VCaP (cell line): Measurements from ENCODE around the gene GKN1.
A peak's percentile ranks its signal among the peaks of the same experiment; 100 is the strongest.

ENCODE experiments used
- H3K27ac ChIP-seq: fragments of 450-650 bp; 2 replicates; pipeline ENCODE4 v1.5.1; 2017
- TF ChIP-seq, protein P1 (sequence below): fragments of 450-650 bp; conservative IDR thresholded peaks from 2 replicates; pipeline ENCODE4 v1.5.1; 2017; ENCODE audit warnings: mild to moderate bottlenecking, moderate library complexity

Gene GKN1

DNA sequence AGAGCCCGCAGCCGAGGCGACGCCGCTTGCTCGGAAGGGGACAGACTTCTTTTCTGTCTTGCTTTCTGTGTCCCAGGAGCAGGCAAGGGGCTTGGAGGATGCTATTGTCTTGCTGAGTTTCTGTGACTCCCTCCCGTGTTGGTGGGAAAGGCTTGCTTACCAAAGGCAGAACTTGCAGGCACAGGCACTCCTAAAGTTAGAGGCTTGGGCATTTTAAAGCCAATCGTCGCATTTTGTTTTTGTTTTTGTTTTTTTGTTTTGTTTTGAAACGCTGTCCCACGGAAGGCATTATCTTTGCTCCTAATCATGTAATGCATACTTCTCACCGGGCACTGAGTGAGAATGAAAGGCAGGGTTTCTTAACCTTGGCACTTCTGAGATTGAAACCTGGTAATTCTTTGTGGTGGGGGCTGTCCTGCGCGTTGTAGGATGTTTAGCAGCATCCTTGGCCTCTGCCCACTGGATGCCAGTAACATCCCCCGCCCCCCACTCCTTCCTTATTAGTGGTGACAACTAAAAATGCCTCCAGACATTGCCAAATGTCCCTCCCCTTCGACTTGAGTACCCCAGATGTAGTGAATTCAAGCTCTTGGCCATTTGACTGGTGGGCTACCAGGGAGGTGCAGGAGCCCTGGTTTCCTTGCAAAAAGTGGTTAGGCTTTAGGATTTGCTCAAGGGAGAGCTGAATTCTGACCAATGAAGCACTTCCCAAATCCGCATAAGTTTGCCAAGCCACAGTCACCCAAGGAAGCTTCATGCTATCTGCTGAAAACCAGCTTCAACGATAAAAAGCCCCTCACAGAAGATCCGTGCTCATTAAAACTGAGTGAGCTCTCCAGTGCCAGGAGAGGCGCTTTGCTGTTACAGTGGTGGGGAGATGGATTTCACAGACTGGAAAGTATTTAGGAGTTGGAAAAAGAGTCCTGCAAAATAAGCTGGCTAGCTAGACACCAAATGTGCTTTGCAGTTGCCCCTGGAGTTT, 39.7 kb downstream of the GKN1 start:
- H3K27ac ChIP-seq, result peak overlapping the region; percentile 78
- TF ChIP-seq, protein P1, sequence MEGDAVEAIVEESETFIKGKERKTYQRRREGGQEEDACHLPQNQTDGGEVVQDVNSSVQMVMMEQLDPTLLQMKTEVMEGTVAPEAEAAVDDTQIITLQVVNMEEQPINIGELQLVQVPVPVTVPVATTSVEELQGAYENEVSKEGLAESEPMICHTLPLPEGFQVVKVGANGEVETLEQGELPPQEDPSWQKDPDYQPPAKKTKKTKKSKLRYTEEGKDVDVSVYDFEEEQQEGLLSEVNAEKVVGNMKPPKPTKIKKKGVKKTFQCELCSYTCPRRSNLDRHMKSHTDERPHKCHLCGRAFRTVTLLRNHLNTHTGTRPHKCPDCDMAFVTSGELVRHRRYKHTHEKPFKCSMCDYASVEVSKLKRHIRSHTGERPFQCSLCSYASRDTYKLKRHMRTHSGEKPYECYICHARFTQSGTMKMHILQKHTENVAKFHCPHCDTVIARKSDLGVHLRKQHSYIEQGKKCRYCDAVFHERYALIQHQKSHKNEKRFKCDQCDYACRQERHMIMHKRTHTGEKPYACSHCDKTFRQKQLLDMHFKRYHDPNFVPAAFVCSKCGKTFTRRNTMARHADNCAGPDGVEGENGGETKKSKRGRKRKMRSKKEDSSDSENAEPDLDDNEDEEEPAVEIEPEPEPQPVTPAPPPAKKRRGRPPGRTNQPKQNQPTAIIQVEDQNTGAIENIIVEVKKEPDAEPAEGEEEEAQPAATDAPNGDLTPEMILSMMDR, result no peak

GRCh38 chr2:69017080-69017479, 42.6 kb downstream of the GKN1 start:
- TF ChIP-seq, protein P1, result no peak
- no peak overlapping the region for H3K27ac ChIP-seq

DNA sequence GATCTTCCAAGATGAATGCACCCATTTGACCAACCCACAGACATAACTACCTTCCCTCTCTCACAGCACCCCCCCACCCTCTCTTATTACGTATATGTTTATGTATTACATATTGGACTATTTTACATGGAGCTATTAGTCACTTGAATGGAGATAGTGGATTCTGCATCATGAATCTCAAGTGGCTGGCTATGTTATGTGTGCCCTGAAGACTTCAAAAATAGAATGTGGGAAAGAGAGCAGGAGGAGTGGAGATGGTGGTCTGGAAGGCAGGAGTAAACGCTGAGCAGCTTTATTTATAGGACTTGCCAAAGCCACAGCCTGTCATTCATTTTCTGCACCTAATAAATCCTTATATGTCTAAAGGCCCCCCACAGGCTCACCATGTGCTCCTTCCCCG, 43.4 kb downstream of the GKN1 start:
- TF ChIP-seq, protein P1, result no peak
- no peak overlapping the region for H3K27ac ChIP-seq

- TF ChIP-seq, protein P1, result no peak
Observed at GRCh38 chr2:69018678-69019095, 44.3 kb downstream of the GKN1 start.

GRCh38 chr2:69020496-69021426, 46.3 kb downstream of the GKN1 start:
- TF ChIP-seq, protein P1, result no peak
- peak overlapping the region; percentile 76 for H3K27ac ChIP-seq

More at GRCh38 chr2:69018678-69019095, 44.3 kb downstream of the GKN1 start:
- H3K27ac ChIP-seq, result no peak overlapping the region

- TF ChIP-seq, protein P1, result no peak
- H3K27ac ChIP-seq, result peak overlapping the region; percentile 76
Observed at GRCh38 chr2:69021727-69022126, 47.3 kb downstream of the GKN1 start.

DNA sequence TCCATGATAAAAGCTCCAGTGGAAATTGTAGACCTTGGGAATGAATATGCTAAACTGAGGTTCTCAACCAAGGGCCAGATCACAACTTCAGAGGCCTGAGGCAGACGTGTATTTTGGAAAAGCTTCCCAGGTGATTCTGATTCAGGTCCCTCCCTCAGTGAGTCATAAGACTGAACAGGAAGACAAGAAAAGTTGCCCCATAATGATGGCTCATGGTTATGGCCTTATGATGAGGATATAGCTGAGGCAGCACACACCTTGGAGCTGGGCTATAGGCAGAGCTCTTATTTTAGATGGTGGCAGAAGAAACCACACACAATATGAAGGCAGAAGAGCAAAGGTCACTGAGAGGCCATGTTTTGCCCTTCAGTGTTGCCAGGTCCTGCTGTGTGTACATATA, 48.1 kb downstream of the GKN1 start:
- no peak overlapping the region for H3K27ac ChIP-seq
- TF ChIP-seq, protein P1, result no peak
